PC-3 (cell line): ENCODE data around the gene KCNT1. TPM values are rescaled to one million over a fixed set of nuclear protein-coding genes. Genes with fewer than 3 reads are reported as not detected.

Experiments used
- ATAC-seq: fragments of 200-7000 bp; cut with Tn5 transposase; 2 replicates; pipeline ENCODE4 v1.9.1; 2020; ENCODE audit warnings: mild to moderate bottlenecking, moderate library complexity
- BruUV-seq: library from RNA; stranded (reverse); fragments of 400-500 nt; replicated peaks from 2 replicates; lab custom pipeline; 2021; lab: Mats Ljungman, UMichigan
- CTCF ChIA-PET: fragments of 300-600 bp; sonication (Branson Sonifier 250); formaldehyde crosslinking; loops from one replicate; lab custom pipeline; 2022; ENCODE audit warnings: antibody characterized with exemption; lab: Charles Lee
- POLR2A ChIA-PET: fragments of 300-600 bp; sonication (Branson Sonifier 250); formaldehyde crosslinking; loops from one replicate; lab custom pipeline; 2022; ENCODE audit warnings: antibody characterized with exemption; ENCODE audit not compliant: unreplicated experiment; lab: Charles Lee
- DNase-seq: peaks from one replicate; pipeline ENCODE4 v3.0.0-alpha.2; 2015
- H2AFZ ChIP-seq: fragments of 300-600 bp; sonication (generic); 2 replicates; pipeline ENCODE4 v1.6.0; 2016; ENCODE audit warnings: antibody characterized with exemption, low read length
- H3F3A ChIP-seq: fragments of 300-600 bp; sonication (generic); one replicate; pipeline ENCODE4 v1.6.0; 2017; ENCODE audit warnings: antibody characterized with exemption, low read length, control low read depth, mild to moderate bottlenecking; ENCODE audit not compliant: unreplicated experiment
- H3K27ac ChIP-seq: fragments of 300-600 bp; sonication (generic); 2 replicates; pipeline ENCODE4 v1.5.1; 2016; ENCODE audit warnings: mild to moderate bottlenecking, low read length
- H3K27me3 ChIP-seq: fragments of 300-600 bp; sonication (generic); 2 replicates; pipeline ENCODE4 v1.6.1; 2016; ENCODE audit warnings: low read length, mixed read lengths
- H3K36me3 ChIP-seq: fragments of 300-600 bp; sonication (generic); 2 replicates; pipeline ENCODE4 v1.6.1; 2016; ENCODE audit warnings: low read depth, mixed run types, low read length, mixed read lengths
- H3K4me1 ChIP-seq: fragments of 300-600 bp; sonication (generic); 2 replicates; pipeline ENCODE4 v1.5.1; 2016; ENCODE audit warnings: low read length; ENCODE audit not compliant: insufficient read depth
- H3K4me2 ChIP-seq: fragments of 300-600 bp; sonication (generic); 2 replicates; pipeline ENCODE4 v1.6.0; 2016; ENCODE audit warnings: low read length
- H3K4me3 ChIP-seq: fragments of 300-600 bp; sonication (generic); 2 replicates; pipeline ENCODE4 v1.5.1; 2016; ENCODE audit warnings: mild to moderate bottlenecking, low read length, mixed read lengths
- H3K79me2 ChIP-seq: fragments of 300-600 bp; sonication (generic); 2 replicates; pipeline ENCODE4 v1.6.1; 2017; ENCODE audit warnings: low read length, mixed read lengths
- H3K9ac ChIP-seq: fragments of 300-600 bp; sonication (generic); 2 replicates; pipeline ENCODE4 v1.6.0; 2016; ENCODE audit warnings: mild to moderate bottlenecking, low read length
- H3K9me2 ChIP-seq: fragments of 300-600 bp; sonication (generic); replicated peaks from 2 replicates; pipeline ENCODE4 v1.6.1; 2016; ENCODE audit warnings: mixed run types, low read length, mixed read lengths
- H3K9me3 ChIP-seq: fragments of 300-600 bp; sonication (generic); 2 replicates; pipeline ENCODE4 v1.6.1; 2016; ENCODE audit warnings: low read length, mixed read lengths
- H4K20me1 ChIP-seq: fragments of 300-600 bp; sonication (generic); 2 replicates; pipeline ENCODE4 v1.6.1; 2016; ENCODE audit warnings: low read length, mixed read lengths
- EZH2 ChIP-seq: fragments of 300-600 bp; sonication (generic); IDR thresholded peaks from one replicate; pipeline ENCODE4 v1.6.1; 2017; ENCODE audit warnings: antibody characterized with exemption, mild to moderate bottlenecking, low read length; ENCODE audit not compliant: unreplicated experiment
- EZH2phosphoT487 ChIP-seq: fragments of 300-600 bp; sonication (generic); IDR thresholded peaks from 2 replicates; pipeline ENCODE4 v1.6.1; 2018; ENCODE audit warnings: mild to moderate bottlenecking, antibody characterized with exemption, low read length, borderline replicate concordance
- intact Hi-C: fragments of 100-400 bp; cut with micrococcal nuclease; formaldehyde crosslinking; loops from 2 replicates; pipeline ENCODE4 v1.9.0; 2023
- total RNA-seq: library from RNA; depleted of rRNA; stranded (reverse); fragments of >200 nt; gene quantifications from 2 replicates; pipeline ENCODE4 v1.2.3, GENCODE V29; 2014
- TF ChIP-seq, protein P1 (sequence below): fragments of 300-600 bp; sonication (generic); conservative IDR thresholded peaks from 2 replicates; pipeline ENCODE4 v1.5.1; 2017; ENCODE audit warnings: antibody characterized with exemption, low read depth, mild to moderate bottlenecking, low read length

KCNT1 gene
- total RNA-seq, 1 experiment from 2014 or later: not detected

DNA sequence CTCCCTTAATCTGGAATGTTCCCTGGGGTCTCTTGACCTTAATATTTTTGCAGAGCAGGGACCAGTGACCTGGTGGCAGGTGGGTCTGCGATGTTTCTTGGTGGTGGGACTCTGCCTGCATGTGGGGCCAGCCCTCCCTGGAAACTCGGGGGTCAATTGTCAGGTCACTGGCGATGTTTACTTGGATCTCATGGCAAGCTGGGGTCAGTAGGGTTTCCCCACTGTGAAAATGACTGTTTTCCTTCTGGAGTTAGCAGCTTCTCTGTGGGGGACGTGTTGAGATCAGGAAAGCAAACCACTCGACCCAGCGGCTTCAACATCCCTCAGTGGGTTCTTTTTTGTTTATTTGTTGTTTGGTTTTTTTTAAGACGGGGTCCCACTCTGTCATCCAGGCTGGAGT lies 73.9 kb downstream of the KCNT1 start:
- no peaks in the 10 kb centered on the region for H3K4me1 ChIP-seq
- POLR2A ChIA-PET: no interaction called here
- H3K9me3 ChIP-seq: no peaks in the 10 kb centered on the region
- intact Hi-C loops: no loop called here
- no peak overlapping the region for H3K4me3 ChIP-seq
- no peak overlapping the region for H3K9ac ChIP-seq
- no peak overlapping the region for H3K27ac ChIP-seq
- no peaks in the 10 kb centered on the region for H4K20me1 ChIP-seq
- no peak overlapping the region for H2AFZ ChIP-seq
- no peak for TF ChIP-seq EZH2
- no peak for TF ChIP-seq EZH2phosphoT487
- TF ChIP-seq, protein P1, sequence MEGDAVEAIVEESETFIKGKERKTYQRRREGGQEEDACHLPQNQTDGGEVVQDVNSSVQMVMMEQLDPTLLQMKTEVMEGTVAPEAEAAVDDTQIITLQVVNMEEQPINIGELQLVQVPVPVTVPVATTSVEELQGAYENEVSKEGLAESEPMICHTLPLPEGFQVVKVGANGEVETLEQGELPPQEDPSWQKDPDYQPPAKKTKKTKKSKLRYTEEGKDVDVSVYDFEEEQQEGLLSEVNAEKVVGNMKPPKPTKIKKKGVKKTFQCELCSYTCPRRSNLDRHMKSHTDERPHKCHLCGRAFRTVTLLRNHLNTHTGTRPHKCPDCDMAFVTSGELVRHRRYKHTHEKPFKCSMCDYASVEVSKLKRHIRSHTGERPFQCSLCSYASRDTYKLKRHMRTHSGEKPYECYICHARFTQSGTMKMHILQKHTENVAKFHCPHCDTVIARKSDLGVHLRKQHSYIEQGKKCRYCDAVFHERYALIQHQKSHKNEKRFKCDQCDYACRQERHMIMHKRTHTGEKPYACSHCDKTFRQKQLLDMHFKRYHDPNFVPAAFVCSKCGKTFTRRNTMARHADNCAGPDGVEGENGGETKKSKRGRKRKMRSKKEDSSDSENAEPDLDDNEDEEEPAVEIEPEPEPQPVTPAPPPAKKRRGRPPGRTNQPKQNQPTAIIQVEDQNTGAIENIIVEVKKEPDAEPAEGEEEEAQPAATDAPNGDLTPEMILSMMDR: no peak
- no peak for ATAC-seq
- no peaks in the 10 kb centered on the region for H3K27me3 ChIP-seq
- H3K36me3 ChIP-seq: no peaks in the 10 kb centered on the region
- no TSS peak for BruUV-seq
- DNase-seq: no peak
- H3K9me2 ChIP-seq: no peaks in the 10 kb centered on the region
- H3K4me2 ChIP-seq: no peak overlapping the region
- no peaks in the 10 kb centered on the region for H3F3A ChIP-seq
- H3K79me2 ChIP-seq: no peaks in the 10 kb centered on the region
- CTCF ChIA-PET: no interaction called here

DNA sequence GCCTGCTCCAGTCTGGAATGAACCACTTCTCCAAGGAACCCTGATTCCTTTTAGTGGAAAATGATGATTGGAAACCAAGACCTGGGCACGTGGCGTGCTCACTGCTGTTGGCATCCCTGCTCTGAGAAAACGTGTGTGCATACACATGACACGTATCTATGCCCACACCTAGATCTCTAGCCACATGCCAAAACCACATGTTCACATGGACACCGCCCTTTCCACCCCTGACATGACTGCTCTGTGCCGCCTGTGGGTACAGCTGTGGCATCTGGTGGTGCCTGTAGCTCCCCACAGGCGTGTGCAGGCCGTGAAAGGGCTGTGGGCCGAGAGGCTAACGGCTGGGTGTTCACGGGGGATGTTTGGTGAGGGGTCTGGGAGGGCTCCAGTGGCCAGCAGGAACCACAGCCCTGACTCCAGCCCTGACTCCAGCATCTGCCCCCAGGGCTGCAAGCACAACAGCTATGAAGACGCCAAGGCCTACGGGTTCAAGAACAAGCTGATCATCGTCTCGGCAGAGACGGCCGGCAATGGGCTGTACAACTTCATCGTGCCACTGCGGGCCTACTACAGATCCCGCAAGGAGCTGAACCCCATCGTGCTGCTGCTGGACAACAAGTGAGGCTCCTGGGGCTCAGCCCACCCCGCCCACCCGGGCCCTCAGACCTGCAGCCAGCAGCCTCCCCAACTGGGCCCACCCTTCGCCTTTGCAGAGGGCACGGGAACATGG lies 75.1 kb downstream of the KCNT1 start:
- TF ChIP-seq EZH2 (no peak), EZH2phosphoT487 (no peak)
- TF ChIP-seq, protein P1: no peak
- ChIA-PET CTCF (interaction anchor here (0.8 kb wide), 1 partner anchor 20 kb away, joined by 7 read pairs; no protein-coding TSS in a partner anchor), POLR2A (no interaction called here)
- Histone ChIP-seq H3K4me1 (no peaks in the 10 kb centered on the region), H3K36me3 (no peaks in the 10 kb centered on the region), H3F3A (no peaks in the 10 kb centered on the region), H3K4me2 (no peak overlapping the region), H3K79me2 (no peaks in the 10 kb centered on the region), H3K9me3 (no peaks in the 10 kb centered on the region), H3K27ac (no peak overlapping the region), H2AFZ (no peak overlapping the region), H3K9me2 (no peaks in the 10 kb centered on the region), H3K4me3 (no peak overlapping the region), H4K20me1 (no peaks in the 10 kb centered on the region), H3K9ac (no peak overlapping the region), H3K27me3 (no peaks in the 10 kb centered on the region)
- ATAC-seq: no peak
- intact Hi-C loops: no loop called here
- no peak for DNase-seq
- BruUV-seq: no TSS peak

DNA sequence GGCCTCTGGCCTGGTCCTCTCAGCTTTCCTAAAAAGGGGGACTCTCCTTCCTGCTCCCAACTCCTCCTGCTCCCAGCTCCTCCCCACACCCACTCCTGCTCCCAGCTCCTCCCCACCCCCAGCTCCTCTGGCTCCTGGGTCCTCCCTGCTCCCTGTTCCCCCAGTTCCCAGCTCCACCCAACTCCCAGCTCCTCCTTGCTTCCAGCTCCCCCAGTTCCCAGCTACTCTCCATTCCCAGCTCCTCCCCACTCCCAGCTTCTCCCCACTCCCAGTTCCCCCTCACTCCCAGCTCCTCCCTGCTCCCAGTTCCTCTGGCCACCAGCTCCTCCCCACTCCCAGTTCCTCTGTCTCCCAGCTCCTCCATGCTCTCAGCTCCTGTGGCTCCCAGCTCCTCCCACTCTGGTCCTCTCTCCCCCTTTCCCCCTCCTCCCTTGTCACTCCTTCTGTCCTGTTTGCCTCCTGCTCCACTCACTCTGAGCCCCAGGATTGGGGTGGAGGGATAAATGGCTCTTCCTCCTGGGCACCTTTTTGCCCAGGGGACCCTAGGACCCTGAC lies 75.7 kb downstream of the KCNT1 start:
- Histone ChIP-seq H3K9ac (no peak overlapping the region), H3K4me1 (no peaks in the 10 kb centered on the region), H3K9me2 (no peaks in the 10 kb centered on the region), H3K27ac (no peak overlapping the region), H3K79me2 (no peaks in the 10 kb centered on the region), H3F3A (no peaks in the 10 kb centered on the region), H4K20me1 (no peaks in the 10 kb centered on the region), H3K36me3 (no peaks in the 10 kb centered on the region), H3K4me2 (no peak overlapping the region), H3K27me3 (0 out of 2 replicates have a peak, but pooled peaks cover 3% of the 10 kb centered on the region), H3K4me3 (no peak overlapping the region), H3K9me3 (no peaks in the 10 kb centered on the region), H2AFZ (no peak overlapping the region)
- ATAC-seq: no peak
- POLR2A ChIA-PET: no interaction called here
- intact Hi-C loops: no loop called here
- CTCF ChIA-PET: interaction anchor here (0.8 kb wide), 1 partner anchor 19 kb away, joined by 7 read pairs; no protein-coding TSS in a partner anchor
- TF ChIP-seq EZH2 (no peak), EZH2phosphoT487 (no peak)
- TF ChIP-seq, protein P1: no peak
- no peak for DNase-seq
- no TSS peak for BruUV-seq
